HepG2 (cell line): ENCODE results near the gene EXOC3L2. TPM values are rescaled to one million over a fixed set of nuclear protein-coding genes. Genes with fewer than 3 reads are reported as not detected.

ENCODE experiments used
- ELF3 ChIP-seq: IDR thresholded peaks from 2 replicates; pipeline ENCODE4 v1.6.1; 2016; ENCODE audit warnings: missing genetic modification reagents, missing compliant biosample characterization
- FOXM1 ChIP-seq: sonication (generic); formaldehyde crosslinking; IDR thresholded peaks from 2 replicates; pipeline ENCODE4 v1.5.0; 2020; ENCODE audit warnings: missing genetic modification reagents
- GFI1 ChIP-seq: sonication (generic); formaldehyde crosslinking; IDR thresholded peaks from 2 replicates; pipeline ENCODE4 v1.5.0; 2020; ENCODE audit warnings: missing genetic modification reagents, mild to moderate bottlenecking, borderline replicate concordance
- GLI4 ChIP-seq: sonication (generic); formaldehyde crosslinking; IDR thresholded peaks from 2 replicates; pipeline ENCODE4 v1.5.1; 2020; ENCODE audit warnings: missing genetic modification reagents, mild to moderate bottlenecking, moderate library complexity, borderline replicate concordance
- HNRNPUL1 ChIP-seq: fragments of 200-400 bp; formaldehyde crosslinking; IDR thresholded peaks from 2 replicates; pipeline ENCODE4 v1.6.1; 2017; ENCODE audit warnings: low read depth, mild to moderate bottlenecking, low read length, moderate library complexity
- HOXA7 ChIP-seq: sonication (generic); formaldehyde crosslinking; IDR thresholded peaks from 2 replicates; pipeline ENCODE4 v1.8.1; 2022; ENCODE audit warnings: mild to moderate bottlenecking, missing genetic modification reagents, moderate library complexity
- IRF2 ChIP-seq: IDR thresholded peaks from 2 replicates; pipeline ENCODE4 v1.6.1; 2018; ENCODE audit warnings: missing genetic modification reagents, missing compliant biosample characterization
- ISL2 ChIP-seq: sonication (generic); formaldehyde crosslinking; IDR thresholded peaks from 2 replicates; pipeline ENCODE4 v1.5.0; 2020; ENCODE audit warnings: missing genetic modification reagents
- MED8 ChIP-seq: sonication (generic); formaldehyde crosslinking; IDR thresholded peaks from 2 replicates; pipeline ENCODE4 v1.8.1; 2023; ENCODE audit warnings: mild to moderate bottlenecking, missing genetic modification reagents; ENCODE audit not compliant: insufficient replicate concordance
- PAX8 ChIP-seq: sonication (generic); formaldehyde crosslinking; IDR thresholded peaks from 2 replicates; pipeline ENCODE4 v1.8.0; 2022; ENCODE audit warnings: mild to moderate bottlenecking, missing genetic modification reagents, borderline replicate concordance
- PREB ChIP-seq: sonication (generic); formaldehyde crosslinking; IDR thresholded peaks from 2 replicates; pipeline ENCODE4 v1.4.0; 2020; ENCODE audit warnings: missing genetic modification reagents
- RXRB ChIP-seq: IDR thresholded peaks from 2 replicates; pipeline ENCODE4 v1.6.1; 2016; ENCODE audit warnings: borderline replicate concordance, missing genetic modification reagents, missing compliant biosample characterization
- SAFB2 ChIP-seq: sonication (generic); formaldehyde crosslinking; IDR thresholded peaks from 2 replicates; pipeline ENCODE4 v1.5.1; 2020; ENCODE audit warnings: missing genetic modification reagents, low read depth, mild to moderate bottlenecking, borderline replicate concordance
- SOX13 ChIP-seq, 3 experiments: fragments of 450-650 bp in 1 of 3; sonication (generic) in 1 of 3; formaldehyde crosslinking in 1 of 3; IDR thresholded peaks in 2 of 3; conservative IDR thresholded peaks in 1 of 3; 2 replicates each; pipeline versions ENCODE4 v1.5.0 to v1.6.1; 2016 to 2020; ENCODE audit warnings: antibody characterized with exemption in 1 of 3, mild to moderate bottlenecking in 1 of 3, missing compliant biosample characterization in 1 of 3, missing genetic modification reagents in 1 of 3, moderate library complexity in 1 of 3
- ZBTB34 ChIP-seq: sonication (generic); formaldehyde crosslinking; IDR thresholded peaks from 2 replicates; pipeline ENCODE4 v1.8.0; 2022; ENCODE audit warnings: mild to moderate bottlenecking, missing genetic modification reagents
- ZNF232 ChIP-seq: sonication (generic); formaldehyde crosslinking; IDR thresholded peaks from 2 replicates; pipeline ENCODE4 v1.4.0; 2020; ENCODE audit warnings: missing genetic modification reagents, borderline replicate concordance
- ZNF276 ChIP-seq: sonication (generic); formaldehyde crosslinking; IDR thresholded peaks from 2 replicates; pipeline ENCODE4 v1.4.0; 2020; ENCODE audit warnings: mild to moderate bottlenecking, low read depth, missing genetic modification reagents
- ZNF331 ChIP-seq: sonication (generic); formaldehyde crosslinking; IDR thresholded peaks from 2 replicates; pipeline ENCODE4 v1.4.0; 2020; ENCODE audit warnings: missing genetic modification reagents
- ZNF724P ChIP-seq: sonication (generic); formaldehyde crosslinking; IDR thresholded peaks from 2 replicates; pipeline ENCODE4 v1.8.0; 2022; ENCODE audit warnings: missing genetic modification reagents, borderline replicate concordance
- ZSCAN22 ChIP-seq: sonication (generic); formaldehyde crosslinking; IDR thresholded peaks from 2 replicates; pipeline ENCODE4 v1.4.0; 2020; ENCODE audit warnings: mild to moderate bottlenecking, missing genetic modification reagents
- polyA plus RNA-seq, 8 experiments: library from polyadenylated mRNA; depleted of rRNA in 3 of 8; stranded (reverse) in 7 of 8; unstranded in 1 of 8; fragments of >200 nt; fragmentation: Illumina TruSeq in 4 of 8; extraction: Trizol in 4 of 8; gene quantifications; 2 replicates each; pipeline versions ENCODE4 v1.2.1 to v1.2.3, GENCODE V29; 2011 to 2016; ENCODE audit warnings: low read depth in 4 of 8, missing spikeins in 1 of 8, mixed read lengths in 1 of 8; ENCODE audit not compliant: insufficient read depth in 1 of 8
- total RNA-seq, 5 experiments: library from RNA; depleted of rRNA; stranded (reverse); fragments of >200 nt; fragmentation: Illumina TruSeq; extraction: Trizol; gene quantifications; 2 replicates each; pipeline ENCODE4 v1.2.3, GENCODE V29; 2016; ENCODE audit warnings: low read depth in 1 of 5
- TF ChIP-seq, protein P1 (sequence below): sonication (generic); formaldehyde crosslinking; IDR thresholded peaks from 2 replicates; pipeline ENCODE4 v1.8.1; 2023; ENCODE audit warnings: mild to moderate bottlenecking, missing genetic modification reagents
- TF ChIP-seq, protein P2 (sequence below): sonication (generic); formaldehyde crosslinking; conservative IDR thresholded peaks from 2 replicates; pipeline ENCODE4 v1.4.0; 2020; ENCODE audit warnings: mild to moderate bottlenecking, missing genetic modification reagents, moderate library complexity

The EXOC3L2 gene
- total and polyA plus RNA-seq, 2 of the 13 experiments (the other 11 are each of a cell fraction or from before 2014, with no cell fraction given): 0.21 TPM; not detected in 1

DNA sequence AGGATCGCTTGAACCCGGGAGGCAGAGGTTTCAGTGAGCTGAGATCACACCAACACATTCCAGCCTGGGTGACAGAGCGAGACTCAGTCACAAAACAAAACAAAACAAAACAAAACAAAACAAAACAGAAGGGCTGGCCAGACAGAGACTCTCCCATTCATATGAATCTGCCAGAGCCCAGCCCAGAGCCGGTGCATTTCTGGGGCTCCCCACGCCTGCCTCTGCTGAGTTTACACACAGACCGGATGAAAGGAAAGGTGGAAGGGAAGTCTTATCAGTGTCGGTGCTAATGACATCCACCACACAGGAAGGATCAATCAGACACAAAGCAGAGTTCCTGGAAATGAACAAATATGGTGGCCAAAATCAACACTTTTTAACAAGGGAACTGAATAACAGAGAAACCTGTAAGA, 74.0 kb downstream of the EXOC3L2 start (continued):
- TF ChIP-seq ZBTB34 (CRISPR knock-in tag) (no peak), IRF2 (CRISPR knock-in tag) (no peak), SAFB2 (CRISPR knock-in tag) (no peak), ZNF724P (CRISPR knock-in tag) (no peak), MED8 (CRISPR knock-in tag) (no peak), RXRB (CRISPR knock-in tag) (peak; percentile 64; the same call in 1 of the 2 replicates), ELF3 (CRISPR knock-in tag) (peak; percentile 76), ZNF276 (CRISPR knock-in tag) (no peak), ZNF232 (CRISPR knock-in tag) (no peak), ISL2 (CRISPR knock-in tag) (peak; percentile 29; the same call in 1 of the 2 replicates), ZSCAN22 (CRISPR knock-in tag) (no peak), PAX8 (CRISPR knock-in tag) (no peak), PREB (CRISPR knock-in tag) (no peak), HNRNPUL1 (no peak), FOXM1 (no peak), GFI1 (CRISPR knock-in tag) (no peak), GLI4 (no peak), HOXA7 (CRISPR knock-in tag) (no peak), SOX13 (IDR thresholded peaks at IDR 0.05) (no peak), SOX13 (CRISPR knock-in tag; conservative IDR thresholded peaks at IDR 0.05 in 1 of 2, IDR thresholded peaks at IDR 0.05 in 1 of 2) (peak in 1 of 2 experiments; percentile 85; a peak in 2 of 4 replicates), ZNF331 (CRISPR knock-in tag) (no peak)
- TF ChIP-seq, protein P1, sequence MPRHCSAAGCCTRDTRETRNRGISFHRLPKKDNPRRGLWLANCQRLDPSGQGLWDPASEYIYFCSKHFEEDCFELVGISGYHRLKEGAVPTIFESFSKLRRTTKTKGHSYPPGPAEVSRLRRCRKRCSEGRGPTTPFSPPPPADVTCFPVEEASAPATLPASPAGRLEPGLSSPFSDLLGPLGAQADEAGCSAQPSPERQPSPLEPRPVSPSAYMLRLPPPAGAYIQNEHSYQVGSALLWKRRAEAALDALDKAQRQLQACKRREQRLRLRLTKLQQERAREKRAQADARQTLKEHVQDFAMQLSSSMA (CRISPR knock-in tag): no peak
- TF ChIP-seq, protein P2, sequence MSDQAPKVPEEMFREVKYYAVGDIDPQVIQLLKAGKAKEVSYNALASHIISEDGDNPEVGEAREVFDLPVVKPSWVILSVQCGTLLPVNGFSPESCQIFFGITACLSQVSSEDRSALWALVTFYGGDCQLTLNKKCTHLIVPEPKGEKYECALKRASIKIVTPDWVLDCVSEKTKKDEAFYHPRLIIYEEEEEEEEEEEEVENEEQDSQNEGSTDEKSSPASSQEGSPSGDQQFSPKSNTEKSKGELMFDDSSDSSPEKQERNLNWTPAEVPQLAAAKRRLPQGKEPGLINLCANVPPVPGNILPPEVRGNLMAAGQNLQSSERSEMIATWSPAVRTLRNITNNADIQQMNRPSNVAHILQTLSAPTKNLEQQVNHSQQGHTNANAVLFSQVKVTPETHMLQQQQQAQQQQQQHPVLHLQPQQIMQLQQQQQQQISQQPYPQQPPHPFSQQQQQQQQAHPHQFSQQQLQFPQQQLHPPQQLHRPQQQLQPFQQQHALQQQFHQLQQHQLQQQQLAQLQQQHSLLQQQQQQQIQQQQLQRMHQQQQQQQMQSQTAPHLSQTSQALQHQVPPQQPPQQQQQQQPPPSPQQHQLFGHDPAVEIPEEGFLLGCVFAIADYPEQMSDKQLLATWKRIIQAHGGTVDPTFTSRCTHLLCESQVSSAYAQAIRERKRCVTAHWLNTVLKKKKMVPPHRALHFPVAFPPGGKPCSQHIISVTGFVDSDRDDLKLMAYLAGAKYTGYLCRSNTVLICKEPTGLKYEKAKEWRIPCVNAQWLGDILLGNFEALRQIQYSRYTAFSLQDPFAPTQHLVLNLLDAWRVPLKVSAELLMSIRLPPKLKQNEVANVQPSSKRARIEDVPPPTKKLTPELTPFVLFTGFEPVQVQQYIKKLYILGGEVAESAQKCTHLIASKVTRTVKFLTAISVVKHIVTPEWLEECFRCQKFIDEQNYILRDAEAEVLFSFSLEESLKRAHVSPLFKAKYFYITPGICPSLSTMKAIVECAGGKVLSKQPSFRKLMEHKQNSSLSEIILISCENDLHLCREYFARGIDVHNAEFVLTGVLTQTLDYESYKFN: peak; percentile 82
